Measurements from ENCODE around the gene SOX13. TPM values are rescaled to one million over a fixed set of nuclear protein-coding genes. Genes with fewer than 3 reads are reported as not detected.

The SOX13 gene
- total RNA-seq, 4 donors from 2014 or later = 51.8 to 108 (median 105) TPM

GRCh38 chr1:204110894-204111633 is 38.1 kb downstream of the SOX13 start:
- H3K27ac ChIP-seq = no peak overlapping the region

DNA sequence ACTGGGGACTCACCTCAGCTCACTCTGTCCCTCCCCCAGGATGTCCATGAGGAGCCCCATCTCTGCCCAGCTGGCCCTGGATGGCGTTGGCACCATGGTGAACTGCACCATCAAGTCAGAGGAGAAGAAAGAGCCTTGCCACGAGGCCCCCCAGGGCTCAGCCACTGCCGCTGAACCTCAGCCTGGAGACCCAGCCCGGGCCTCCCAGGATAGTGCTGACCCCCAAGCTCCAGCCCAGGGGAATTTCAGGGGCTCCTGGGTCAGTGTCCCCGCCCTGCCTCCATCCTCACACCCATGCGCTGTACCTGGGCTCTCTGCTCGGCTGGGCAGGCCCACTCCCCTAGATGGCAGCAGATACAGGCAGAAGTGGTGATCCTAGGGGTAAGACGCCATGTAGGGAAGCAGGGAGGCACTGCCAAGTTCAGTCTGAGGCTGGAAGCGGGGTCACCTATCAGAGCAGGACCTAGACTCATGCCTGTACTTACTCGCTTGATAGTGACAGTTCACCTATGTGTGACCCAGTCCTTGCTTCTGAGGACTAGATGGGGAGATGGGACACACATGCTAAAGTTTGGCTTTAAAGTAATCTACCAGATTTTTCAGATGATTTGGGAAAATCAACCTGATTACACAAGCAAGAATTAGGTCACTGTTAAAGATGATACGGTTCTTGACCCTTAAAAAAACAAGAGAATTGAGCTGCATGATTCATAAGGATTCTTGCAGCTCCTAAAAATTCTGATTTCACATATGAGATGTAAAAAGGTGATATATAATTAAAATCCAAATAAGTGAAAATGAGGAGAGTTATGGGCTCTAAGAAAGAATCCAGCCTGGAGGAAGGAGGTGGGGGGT is 40.2 kb downstream of the SOX13 start:
- H3K9me3 ChIP-seq = no peaks in the 10 kb centered on the region
- TF ChIP-seq CTCF (IDR thresholded peaks at IDR 0.05) = no peak
- TF ChIP-seq POLR2A (IDR thresholded peaks at IDR 0.05) = no peak
- no peak for TF ChIP-seq EP300 (IDR thresholded peaks at IDR 0.05)
- 84 to 85% methylated on average over 9 to 11 of the region's 11 CpGs for WGBS, 2 donors

More at GRCh38 chr1:204110894-204111633, 38.1 kb downstream of the SOX13 start:
- H3K27me3 ChIP-seq = no peaks in the 10 kb centered on the region
- peaks cover 3 to 74% (median 15%) of the 10 kb centered on the region in 4 donors for H3K4me1 ChIP-seq
- WGBS, 2 donors = 69 to 82% methylated on average over 5 of the region's 5 CpGs
- H3K4me3 ChIP-seq = no peak overlapping the region
- H3K9me3 ChIP-seq = no peaks in the 10 kb centered on the region
- no peak for DNase-seq (ENCODE audit: low spot score in 2 of 2)
- peaks cover 0 to 29% (median 0%) of the 10 kb centered on the region in 3 donors for H3K36me3 ChIP-seq
- TF ChIP-seq EP300 (IDR thresholded peaks at IDR 0.05) = no peak
- TF ChIP-seq POLR2A (IDR thresholded peaks at IDR 0.05) = no peak
- TF ChIP-seq CTCF (IDR thresholded peaks at IDR 0.05) = no peak

DNA sequence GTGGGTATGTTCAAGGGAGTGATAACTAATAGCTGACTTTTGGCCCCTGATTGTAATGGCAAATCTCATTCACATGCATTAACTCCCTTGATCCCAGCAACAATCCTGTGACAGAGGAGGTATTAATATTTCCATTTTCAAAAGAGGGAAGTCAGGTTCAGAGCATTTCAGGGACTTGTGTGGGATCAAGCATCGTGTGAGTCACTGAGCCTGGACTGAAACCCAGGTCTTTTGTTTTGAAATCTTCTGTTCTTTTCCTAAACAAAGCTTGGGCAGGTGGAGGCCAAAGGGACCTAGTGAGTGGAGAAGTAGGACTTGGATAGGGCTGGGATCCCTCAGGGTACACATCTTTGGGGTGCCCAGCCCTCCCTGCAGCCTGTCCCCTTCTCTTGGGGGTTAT is 41.0 kb downstream of the SOX13 start:
- TF ChIP-seq CTCF (IDR thresholded peaks at IDR 0.05) (no peak), EP300 (IDR thresholded peaks at IDR 0.05) (no peak), POLR2A (IDR thresholded peaks at IDR 0.05) (no peak)
- DNase-seq (ENCODE audit: low spot score in 2 of 2) = no peak
- Histone ChIP-seq H3K36me3 (peaks cover 3 to 49% (median 8%) of the 10 kb centered on the region in 3 donors), H3K4me1 (peaks cover 3 to 57% (median 6%) of the 10 kb centered on the region in 4 donors), H3K27ac (peak overlapping the region in 1 of 4 donors; percentile 27), H3K27me3 (no peaks in the 10 kb centered on the region), H3K9me3 (no peaks in the 10 kb centered on the region), H3K4me3 (no peak overlapping the region)
- WGBS, 2 donors = 33 to 69% methylated on average over 1 of the region's 1 CpG

More for the DNA sequence above, 40.2 kb downstream of the SOX13 start:
- DNase-seq (ENCODE audit: low spot score in 2 of 2) = no peak
- no peaks in the 10 kb centered on the region for H3K27me3 ChIP-seq
- no peak overlapping the region for H3K4me3 ChIP-seq
- peaks cover 3 to 65% (median 11%) of the 10 kb centered on the region in 4 donors for H3K4me1 ChIP-seq
- H3K36me3 ChIP-seq = peaks cover 3 to 41% (median 8%) of the 10 kb centered on the region in 3 donors
- H3K27ac ChIP-seq = peak overlapping the region in 2 of 4 donors; percentile 27 to 33

- Histone ChIP-seq H3K36me3 (peaks cover 3 to 56% (median 8%) of the 10 kb centered on the region in 3 donors), H3K9me3 (no peaks in the 10 kb centered on the region), H3K27me3 (no peaks in the 10 kb centered on the region), H3K4me1 (peaks cover 0 to 51% (median 6%) of the 10 kb centered on the region in 4 donors), H3K4me3 (no peak overlapping the region), H3K27ac (peak overlapping the region in 2 of 4 donors; percentile 2 to 26)
- TF ChIP-seq EP300 (IDR thresholded peaks at IDR 0.05) (no peak), POLR2A (IDR thresholded peaks at IDR 0.05) (no peak), CTCF (IDR thresholded peaks at IDR 0.05) (no peak)
- 86 to 90% methylated on average over 4 of the region's 4 CpGs for WGBS, 2 donors
- DNase-seq (ENCODE audit: low spot score in 2 of 2) = no peak
These were observed 41.7 kb downstream of the SOX13 start for GRCh38 chr1:204114606-204115005.

All from tibial nerve (tissue), 4 donors.